Adrenal gland (tissue), 12 donors: ENCODE measurements around the gene CARS2. TPM values are rescaled to one million over a fixed set of nuclear protein-coding genes. Genes with fewer than 3 reads are reported as not detected.

Experiments
- DNase-seq, 7 donors: peaks; one replicate each; pipeline ENCODE4 v3.0.0-alpha.2; 2019 to 2020
- H3K27ac ChIP-seq, 5 donors: fragments of 200-600 bp; sonication (generic) in 4 of 5; 1 replicate in 3 of 5; 2 replicates in 2 of 5; pipeline versions ENCODE4 v1.5.1 to v1.8.0; 2016 to 2020; ENCODE audit warnings: mild to moderate bottlenecking in 1 of 5
- H3K27me3 ChIP-seq: fragments of 200-600 bp; 2 replicates; pipeline ENCODE4 v1.8.0; 2021
- H3K36me3 ChIP-seq, 2 donors: fragments of 200-600 bp; replicated peaks in 1 of 2; 1 replicate in 1 of 2; 2 replicates in 1 of 2; pipeline versions ENCODE4 v1.5.1 to v1.8.0; 2018 to 2022
- H3K4me1 ChIP-seq, 2 donors: fragments of 200-600 bp; replicated peaks in 1 of 2; 1 replicate in 1 of 2; 2 replicates in 1 of 2; pipeline versions ENCODE4 v1.5.1 to v1.8.0; 2018 to 2021
- H3K4me3 ChIP-seq, 4 donors: fragments of 200-600 bp; sonication (generic) in 3 of 4; one replicate each; pipeline ENCODE4 v1.5.1; 2016 to 2018
- H3K9me3 ChIP-seq, 3 donors: fragments of 200-600 bp; sonication (generic) in 1 of 3; replicated peaks in 1 of 3; 1 replicate in 2 of 3; 2 replicates in 1 of 3; pipeline versions ENCODE4 v1.5.1 to v1.8.0; 2016 to 2021
- CTCF ChIP-seq, 6 experiments: fragments of 450-650 bp in 4 of 6; fragments of 200-600 bp in 2 of 6; sonication (generic) in 1 of 6; IDR thresholded peaks; 1 replicate in 5 of 6; 2 replicates in 1 of 6; pipeline versions ENCODE4 v1.5.1 to v1.8.0; 2016 to 2021; ENCODE audit warnings: antibody characterized with exemption in 6 of 6, mild to moderate bottlenecking in 2 of 6, moderate library complexity in 1 of 6
- POLR2A ChIP-seq, 2 donors: fragments of 450-650 bp; IDR thresholded peaks; one replicate each; pipeline ENCODE4 v1.6.1; 2017; ENCODE audit warnings: antibody characterized with exemption in 2 of 2, mild to moderate bottlenecking in 2 of 2, moderate library complexity in 1 of 2
- WGBS, 4 donors: extraction: QIAGEN DNeasy Blood & Tissue Kit in 2 of 4; methylation state at CpG; one replicate each; pipeline versions ENCODE4 v1.1.5 to v1.1.7; 2013 to 2017; 5-methylcytosine and 5-hydroxymethylcytosine counted together
- intact Hi-C, 2 donors: fragments of 100-400 bp; cut with DNase I; formaldehyde crosslinking; loops; one replicate each; pipeline versions ENCODE4 v1.14.1 to v1.15.0; 2022 to 2023
- polyA plus RNA-seq, 3 donors: library from polyadenylated mRNA; stranded (reverse); fragments of 200-250 nt in 2 of 3; fragments of 350-450 nt in 1 of 3; fragmentation: Illumina TruSeq in 1 of 3; extraction: RNeasy Lipid Tissue Mini Kit (QIAGEN cat#74804) in 1 of 3; gene quantifications; one replicate each; pipeline ENCODE4 v1.2.3, GENCODE V29; 2013 to 2014
- total RNA-seq, 9 donors: library from RNA; depleted of rRNA in 4 of 9; stranded (reverse); fragments of >200 nt in 4 of 9; fragments of 120-200 nt in 1 of 9; fragmentation: NEBNext Ultra II Directional in 1 of 9; extraction: Animal tissue kit (Norgen Biotek cat#: 25700) in 1 of 9; gene quantifications; one replicate each; pipeline versions ENCODE4 v1.1.0 to v1.2.4, GENCODE V29; 2013 to 2023
- donor health status: healthy with polysubstance abuse.
- donor health status: Bipolar disorder and iron deficiency.
- donor health status: DM: yes; HTN: yes; CAD: no.
- donor health status: DM: no; HTN: no; CAD: no.
- donor health status: DM: no; HTN: no; CAD: no.
- donor health status: DM: yes; HTN: yes; CAD: no.

The CARS2 gene
- total and polyA plus RNA-seq, 12 donors, result 38.5 to 254 (median 59.9) TPM

- Histone ChIP-seq H3K27me3 (no peaks in the 10 kb centered on the region), H3K36me3 (peaks cover 0 to 33% of the 10 kb centered on the region in 2 donors), H3K4me1 (peaks cover 6 to 28% of the 10 kb centered on the region in 2 donors), H3K27ac (peak overlapping the region in 3 of 5 donors; percentile 26 to 85 (median 68)), H3K9me3 (no peaks in the 10 kb centered on the region), H3K4me3 (no peak overlapping the region)
- WGBS, 4 donors, result 60 to 70% (median 62%) methylated on average over 19 of the region's 19 CpGs
- intact Hi-C loops, result no loop called here
- TF ChIP-seq POLR2A (IDR thresholded peaks at IDR 0.05) (no peak), CTCF (IDR thresholded peaks at IDR 0.05) (no peak)
- peak in 1 of 7 donors; percentile 57 for DNase-seq
Measured at GRCh38 chr13:110628952-110629701, 76.8 kb downstream of the CARS2 start.

GRCh38 chr13:110628477-110628793 lies 77.5 kb downstream of the CARS2 start:
- TF ChIP-seq POLR2A (IDR thresholded peaks at IDR 0.05), result no peak
- TF ChIP-seq CTCF (IDR thresholded peaks at IDR 0.05), result no peak
- Histone ChIP-seq H3K27ac (peak overlapping the region in 4 of 5 donors; percentile 13 to 85 (median 47)), H3K4me3 (no peak overlapping the region), H3K4me1 (peaks cover 6 to 28% of the 10 kb centered on the region in 2 donors), H3K36me3 (peaks cover 0 to 34% of the 10 kb centered on the region in 2 donors), H3K9me3 (no peaks in the 10 kb centered on the region), H3K27me3 (no peaks in the 10 kb centered on the region)
- DNase-seq, result peak in 6 of 7 donors; percentile 53 to 82 (median 72)
- 42 to 57% (median 49%) methylated on average over 9 to 13 of the region's 13 CpGs for WGBS, 4 donors
- intact Hi-C loops, result no loop called here

- Histone ChIP-seq H3K36me3 (peaks cover 0 to 39% of the 10 kb centered on the region in 2 donors), H3K27ac (peak overlapping the region in 3 of 5 donors; percentile 13 to 85 (median 68)), H3K4me1 (peaks cover 6 to 33% of the 10 kb centered on the region in 2 donors), H3K27me3 (no peaks in the 10 kb centered on the region), H3K4me3 (no peak overlapping the region), H3K9me3 (no peaks in the 10 kb centered on the region)
- no peak for DNase-seq
- no peak for TF ChIP-seq POLR2A (IDR thresholded peaks at IDR 0.05)
- TF ChIP-seq CTCF (IDR thresholded peaks at IDR 0.05), result no peak
- WGBS, 4 donors, result 73 to 80% (median 75%) methylated on average over 10 to 12 of the region's 12 CpGs
- intact Hi-C loops, result no loop called here
Measured at GRCh38 chr13:110627761-110628476, 78.0 kb downstream of the CARS2 start.

- H3K27me3 ChIP-seq, result no peaks in the 10 kb centered on the region
- intact Hi-C loops, result no loop called here
- H3K4me3 ChIP-seq, result no peak overlapping the region
- peak overlapping the region in 1 of 5 donors; percentile 85 for H3K27ac ChIP-seq
- H3K4me1 ChIP-seq, result peaks cover 10 to 39% of the 10 kb centered on the region in 2 donors
- DNase-seq, result no peak
- peaks cover 0 to 44% of the 10 kb centered on the region in 2 donors for H3K36me3 ChIP-seq
- 79 to 89% (median 89%) methylated on average over 8 of the region's 8 CpGs for WGBS, 4 donors
- TF ChIP-seq POLR2A (IDR thresholded peaks at IDR 0.05), result no peak
- no peak for TF ChIP-seq CTCF (IDR thresholded peaks at IDR 0.05)
- no peaks in the 10 kb centered on the region for H3K9me3 ChIP-seq
Measured at GRCh38 chr13:110627351-110627750, 78.6 kb downstream of the CARS2 start.
